PC-9 (cell line): ENCODE data around the gene SLC22A12. TPM values are rescaled to one million over a fixed set of nuclear protein-coding genes. Genes with fewer than 3 reads are reported as not detected.

Source experiments
- BruUV-seq: library from RNA; stranded (reverse); fragments of 400-500 nt; replicated peaks from 2 replicates; lab custom pipeline; 2021; lab: Mats Ljungman, UMichigan
- CTCF ChIA-PET: fragments of 300-600 bp; sonication (Branson Sonifier 250); formaldehyde crosslinking; loops from one replicate; lab custom pipeline; 2022; ENCODE audit warnings: antibody characterized with exemption; lab: Charles Lee
- POLR2A ChIA-PET: fragments of 300-600 bp; sonication (Branson Sonifier 250); formaldehyde crosslinking; loops from one replicate; lab custom pipeline; 2022; ENCODE audit warnings: antibody characterized with exemption; ENCODE audit not compliant: unreplicated experiment; lab: Charles Lee
- DNase-seq, 2 experiments: peaks; one replicate each; pipeline versions ENCODE4 v3.0.0 to v3.0.0-alpha.2; 2015 to 2022; ENCODE audit warnings: mixed read lengths in 1 of 2
- H2AFZ ChIP-seq: fragments of 200-600 bp; sonication (generic); 2 replicates; pipeline ENCODE4 v1.8.1; 2017; ENCODE audit warnings: antibody characterized with exemption
- H3F3A ChIP-seq: fragments of 200-600 bp; sonication (generic); 2 replicates; pipeline ENCODE4 v1.8.1; 2017; ENCODE audit warnings: antibody characterized with exemption, mild to moderate bottlenecking, low read depth; ENCODE audit not compliant: insufficient read depth
- H3K27ac ChIP-seq: fragments of 200-600 bp; sonication (generic); 2 replicates; pipeline ENCODE4 v1.6.1; 2016; ENCODE audit warnings: mixed run types
- H3K27me3 ChIP-seq: fragments of 200-600 bp; sonication (generic); 2 replicates; pipeline ENCODE4 v1.6.1; 2016; ENCODE audit warnings: low read depth, mixed run types; ENCODE audit not compliant: insufficient read depth
- H3K36me3 ChIP-seq: fragments of 200-600 bp; sonication (generic); 2 replicates; pipeline ENCODE4 v1.6.1; 2016; ENCODE audit warnings: low read depth, mixed run types
- H3K4me1 ChIP-seq: fragments of 200-600 bp; sonication (generic); replicated peaks from 2 replicates; pipeline ENCODE4 v1.6.1; 2016; ENCODE audit warnings: mixed run types; ENCODE audit not compliant: insufficient read depth
- H3K4me2 ChIP-seq: fragments of 200-600 bp; sonication (generic); 2 replicates; pipeline ENCODE4 v1.6.1; 2017; ENCODE audit warnings: mixed run types
- H3K4me3 ChIP-seq: fragments of 200-600 bp; sonication (generic); 2 replicates; pipeline ENCODE4 v1.6.1; 2016; ENCODE audit warnings: mixed run types
- H3K79me2 ChIP-seq: fragments of 200-600 bp; sonication (generic); 2 replicates; pipeline ENCODE4 v1.6.1; 2017; ENCODE audit warnings: low read depth, mixed run types
- H3K9me2 ChIP-seq: fragments of 200-600 bp; sonication (generic); 2 replicates; pipeline ENCODE4 v1.8.1; 2017; ENCODE audit warnings: mild to moderate bottlenecking; ENCODE audit not compliant: insufficient read depth
- H3K9me3 ChIP-seq: fragments of 200-600 bp; sonication (generic); 2 replicates; pipeline ENCODE4 v1.8.1; 2016; ENCODE audit warnings: low read depth; ENCODE audit not compliant: insufficient read depth
- H4K20me1 ChIP-seq: fragments of 200-600 bp; sonication (generic); 2 replicates; pipeline ENCODE4 v1.8.1; 2017; ENCODE audit not compliant: insufficient read depth
- CTCF ChIP-seq: fragments of 200-600 bp; sonication (generic); conservative IDR thresholded peaks from 2 replicates; pipeline ENCODE4 v1.6.1; 2017; ENCODE audit warnings: mixed run types, antibody characterized with exemption, mild to moderate bottlenecking, moderate library complexity
- EZH2 ChIP-seq: fragments of 200-600 bp; sonication (generic); IDR thresholded peaks from 2 replicates; pipeline ENCODE4 v1.8.0; 2017; ENCODE audit warnings: antibody characterized with exemption, low read depth
- intact Hi-C: fragments of 100-400 bp; cut with micrococcal nuclease; formaldehyde crosslinking; loops from one replicate; pipeline ENCODE4 v1.10.0; 2022; ENCODE audit not compliant: unreplicated experiment
- total RNA-seq: library from RNA; stranded (reverse); gene quantifications from 2 replicates; pipeline ENCODE4 v1.2.3, GENCODE V29; 2021

SLC22A12 gene
- total RNA-seq, 1 experiment from 2014 or later: not detected

- Histone ChIP-seq H3K9me3 (no peaks in the 10 kb centered on the region), H3K4me1 (no peaks in the 10 kb centered on the region), H4K20me1 (no peaks in the 10 kb centered on the region), H3K4me3 (no peak overlapping the region), H3K36me3 (no peaks in the 10 kb centered on the region), H3F3A (peaks cover 7% of the 10 kb centered on the region; the same call in 1 of the 2 replicates), H3K9me2 (no peaks in the 10 kb centered on the region), H3K4me2 (no peak overlapping the region), H3K27me3 (peaks cover 23% of the 10 kb centered on the region), H3K79me2 (no peaks in the 10 kb centered on the region), H3K27ac (no peak overlapping the region), H2AFZ (no peak overlapping the region)
- ChIA-PET CTCF (interaction anchor here (0.9 kb wide), 1 partner anchor 199 kb away, joined by 4 read pairs; no protein-coding TSS in a partner anchor), POLR2A (interaction anchor here (0.9 kb wide), 1 partner anchor 17 kb away, joined by 4 read pairs; no protein-coding TSS in a partner anchor)
- no peak for DNase-seq
- TF ChIP-seq EZH2 (no peak), CTCF (no peak)
- no TSS peak for BruUV-seq
- intact Hi-C loops: no loop called here
Measured at GRCh38 chr11:64648551-64648950, 57.5 kb downstream of the SLC22A12 start.

GRCh38 chr11:64649291-64649697, 58.3 kb downstream of the SLC22A12 start:
- no peaks in the 10 kb centered on the region for H3K4me1 ChIP-seq
- no peaks in the 10 kb centered on the region for H3K36me3 ChIP-seq
- no peak overlapping the region for H2AFZ ChIP-seq
- intact Hi-C loops: loop anchor here (1.0 kb wide), 1 partner anchor 96 kb away; no protein-coding TSS in a partner anchor
- H3K27ac ChIP-seq: no peak overlapping the region
- TF ChIP-seq CTCF (peak; percentile 73), EZH2 (no peak)
- H3K4me3 ChIP-seq: no peak overlapping the region
- peaks cover 7% of the 10 kb centered on the region; the same call in 1 of the 2 replicates for H3F3A ChIP-seq
- no peaks in the 10 kb centered on the region for H3K9me2 ChIP-seq
- H3K79me2 ChIP-seq: no peaks in the 10 kb centered on the region
- POLR2A ChIA-PET: no interaction called here
- CTCF ChIA-PET: interaction anchor here (0.6 to 1.3 kb wide), 5 partner anchors 199 to 372 kb away, joined by 3 to 7 read pairs (median 4); partner anchors contain the start of gene TRMT112
- no peaks in the 10 kb centered on the region for H4K20me1 ChIP-seq
- H3K27me3 ChIP-seq: peaks cover 19% of the 10 kb centered on the region
- peak in 1 of 2 experiments; percentile 26 for DNase-seq
- H3K4me2 ChIP-seq: no peak overlapping the region
- H3K9me3 ChIP-seq: no peaks in the 10 kb centered on the region
- BruUV-seq: no TSS peak

- no peaks in the 10 kb centered on the region for H3K79me2 ChIP-seq
- peaks cover 3% of the 10 kb centered on the region; the same call in 1 of the 2 replicates for H3K27me3 ChIP-seq
- no peak overlapping the region for H3K4me3 ChIP-seq
- ChIA-PET CTCF (interaction anchor here (0.9 to 3.2 kb wide), 4 partner anchors 14 to 202 kb away, joined by 3 to 9 read pairs (median 4); no protein-coding TSS in a partner anchor), POLR2A (interaction anchor here (0.5 to 0.6 kb wide), 2 partner anchors 184 to 350 kb away, joined by 4 to 19 read pairs; no protein-coding TSS in a partner anchor)
- peak in 1 of 2 experiments; percentile 37 for DNase-seq
- BruUV-seq: no TSS peak
- intact Hi-C loops: loop anchor here (5.0 kb wide), 1 partner anchor 91 kb away; the partner anchor contains the start of gene RASGRP2
- H3K9me2 ChIP-seq: no peaks in the 10 kb centered on the region
- H2AFZ ChIP-seq: no peak overlapping the region
- TF ChIP-seq CTCF (peak; percentile 74), EZH2 (no peak)
- H3F3A ChIP-seq: peaks cover 12% of the 10 kb centered on the region; the same call in 1 of the 2 replicates
- no peak overlapping the region for H3K27ac ChIP-seq
- no peaks in the 10 kb centered on the region for H3K36me3 ChIP-seq
- H3K4me2 ChIP-seq: no peak overlapping the region
- H3K4me1 ChIP-seq: peaks cover 4% of the 10 kb centered on the region
- no peaks in the 10 kb centered on the region for H3K9me3 ChIP-seq
- no peaks in the 10 kb centered on the region for H4K20me1 ChIP-seq
Measured at GRCh38 chr11:64650923-64651523, 60.0 kb downstream of the SLC22A12 start.

Other genes starting within 250 kb of the SLC22A12 start
- 60.6 and 64.3 TPM in 2 replicates for gene RPS6KA4, start 232.1 kb upstream of the SLC22A12 start, total RNA-seq
- 0.41 and 1.1 TPM in 2 replicates for gene SLC22A11, start 35.3 kb upstream of the SLC22A12 start, total RNA-seq
- 0.10 TPM in 1 of 2 replicates, not detected in the other for gene NRXN2, start 132.0 kb downstream of the SLC22A12 start, total RNA-seq
- gene RASGRP2, start 152.9 kb downstream of the SLC22A12 start, total RNA-seq: 1.0 and 2.1 TPM in 2 replicates
- gene PYGM, start 168.8 kb downstream of the SLC22A12 start, total RNA-seq: 1.3 and 1.6 TPM in 2 replicates
- gene SF1, start 187.3 kb downstream of the SLC22A12 start, total RNA-seq: 253 and 336 TPM in 2 replicates
- gene MAP4K2, start 212.0 kb downstream of the SLC22A12 start, total RNA-seq: 32.6 and 34.3 TPM in 2 replicates
- 48.7 and 61.6 TPM in 2 replicates for gene MEN1, start 219.3 kb downstream of the SLC22A12 start, total RNA-seq